ENCODE measurements around the gene HES7. TPM values are rescaled to one million over a fixed set of nuclear protein-coding genes. Genes with fewer than 3 reads are reported as not detected.

The HES7 gene
- polyA plus RNA-seq, 2 of the 4 experiments (the other 2 are of a cell fraction): 0.56 to 0.72 TPM

- ChIA-PET CTCF (interaction anchor here (0.6 to 27.4 kb wide), 36 partner anchors 9 to 246 kb away, joined by 3 to 1490 read pairs (median 3); partner anchors contain the start of genes ALOX12B, ALOXE3, HES7 and RNF227), POLR2A (interaction anchor here (0.6 to 1.3 kb wide), 7 partner anchors 10 to 222 kb away, joined by 3 to 11 read pairs (median 4); partner anchors contain the start of gene NAA38)
- FAIRE-seq: peak; percentile 67
- WGBS (ENCODE audit: missing lambda C conversion rate): 2% methylated on average over 54 of the region's 87 CpGs
- Histone ChIP-seq H3K4me1 (peaks cover 10% of the 10 kb centered on the region), H3K27ac (peak overlapping the region; percentile 70 to 89), H3K4me2 (peak overlapping the region; percentile 85), H3K9me3 (no peaks in the 10 kb centered on the region), H3K4me3 (peak overlapping the region; percentile 58)
- ATAC-seq: peak; percentile 87 to 92
- peak; percentile 90 to 93 for DNase-seq (ENCODE audit: low read depth in 1 of 2, low spot score in 1 of 2)
- TF ChIP-seq NR3C1 (IDR thresholded peaks at IDR 0.05): no peak
- 0 out of 2 replicates have a peak, but pooled peaks have one; percentile 74 for TF ChIP-seq MYC (IDR thresholded peaks at IDR 0.05; ENCODE audit: borderline replicate concordance, low read length)
- no peak for TF ChIP-seq RARB (CRISPR knock-in tag; IDR thresholded peaks at IDR 0.05)
- TF ChIP-seq EP300 (IDR thresholded peaks at IDR 0.05): no peak
- TF ChIP-seq ZFP36 (IDR thresholded peaks at IDR 0.05; ENCODE audit: borderline replicate concordance, partially characterized antibody): no peak
- TF ChIP-seq ELK1 (IDR thresholded peaks at IDR 0.05; ENCODE audit: low read depth, low read length): no peak
- TF ChIP-seq FOXS1 (CRISPR knock-in tag; IDR thresholded peaks at IDR 0.05): peak; percentile 45; the same call in 1 of the 2 replicates
- 0 out of 2 replicates have a peak, but pooled peaks have one; percentile 18 for TF ChIP-seq GATA3 (IDR thresholded peaks at IDR 0.05; ENCODE audit: borderline replicate concordance)
- peak; percentile 36; the same call in 1 of the 2 replicates for TF ChIP-seq PHF8 (IDR thresholded peaks at IDR 0.05; ENCODE audit: borderline replicate concordance, low read depth)
- peak; percentile 87 for TF ChIP-seq ESRRA (IDR thresholded peaks at IDR 0.05; ENCODE audit: borderline replicate concordance, low read length)
- TF ChIP-seq CEBPB (IDR thresholded peaks at IDR 0.05): no peak
- TF ChIP-seq HDAC2 (IDR thresholded peaks at IDR 0.05): no peak
- TF ChIP-seq BHLHE40 (IDR thresholded peaks at IDR 0.05; ENCODE audit: low read depth, low read length): no peak
- no peak for TF ChIP-seq CBX2 (IDR thresholded peaks at IDR 0.05; ENCODE audit: borderline replicate concordance, low read depth)
- no peak for TF ChIP-seq RFX5 (IDR thresholded peaks at IDR 0.05)
- TF ChIP-seq KDM1A (IDR thresholded peaks at IDR 0.05; ENCODE audit: low read depth): no peak
- peak; percentile 68 for TF ChIP-seq E2F6 (IDR thresholded peaks at IDR 0.05; ENCODE audit: borderline replicate concordance, low read depth)
- no peak for TF ChIP-seq ATOH8 (CRISPR knock-in tag; IDR thresholded peaks at IDR 0.05; ENCODE audit: low read depth)
- no peak for TF ChIP-seq MAFK (IDR thresholded peaks at IDR 0.05; ENCODE audit: partially characterized antibody)
- peak; percentile 80 for TF ChIP-seq MAX (IDR thresholded peaks at IDR 0.05)
- TF ChIP-seq PBX3 (IDR thresholded peaks at IDR 0.05): no peak
- TF ChIP-seq CHD2 (IDR thresholded peaks at IDR 0.05; ENCODE audit: low read length, partially characterized antibody): no peak
- no peak for TF ChIP-seq HOXA7 (CRISPR knock-in tag; IDR thresholded peaks at IDR 0.05)
- no peak for TF ChIP-seq FOSB (CRISPR knock-in tag; IDR thresholded peaks at IDR 0.05)
- 0 out of 2 replicates have a peak, but pooled peaks have one; percentile 1 for TF ChIP-seq NFE2L2 (conservative IDR thresholded peaks at IDR 0.05; ENCODE audit: low read length)
- TF ChIP-seq HOXB13 (CRISPR knock-in tag; IDR thresholded peaks at IDR 0.05; ENCODE audit: low read depth): peak; percentile 75; the same call in 1 of the 2 replicates
- TF ChIP-seq JUN (IDR thresholded peaks at IDR 0.05): peak in 1 of 2 experiments; percentile 74; a peak in 2 of 5 replicates
- TF ChIP-seq RAD21 (conservative IDR thresholded peaks at IDR 0.05 in 1 of 2, IDR thresholded peaks at IDR 0.05 in 1 of 2): peak; percentile 69 to 72
- no peak for TF ChIP-seq NPAS2 (CRISPR knock-in tag; IDR thresholded peaks at IDR 0.05; ENCODE audit: borderline replicate concordance)
- no peak for TF ChIP-seq POLR2AphosphoS2 (conservative IDR thresholded peaks at IDR 0.05; ENCODE audit: low read length)
- TF ChIP-seq BCL3 (IDR thresholded peaks at IDR 0.05): 0 out of 3 replicates have a peak, but pooled peaks have one; percentile 49
- no peak for TF ChIP-seq FOSL2 (IDR thresholded peaks at IDR 0.05)
- TF ChIP-seq FOSL2 (CRISPR knock-in tag; IDR thresholded peaks at IDR 0.05): no peak
- TF ChIP-seq HEYL (CRISPR knock-in tag; IDR thresholded peaks at IDR 0.05): no peak
- TF ChIP-seq HES2 (IDR thresholded peaks at IDR 0.05): no peak
- no peak for TF ChIP-seq RCOR1 (IDR thresholded peaks at IDR 0.05; ENCODE audit: low read depth, low read length)
Measured at GRCh38 chr17:8079291-8080207, 44.4 kb downstream of the HES7 start.

Measured in A549 (cell line).